Choroid plexus epithelial cell (primary cell): ENCODE measurements around the gene ATP6V1E1.

Experiments used
- DNase-seq: peaks from one replicate; pipeline ENCODE4 v3.0.0-alpha.2; 2010; ENCODE audit warnings: low read depth
- H3K4me3 ChIP-seq: 2 replicates; pipeline ENCODE4 v1.5.1; 2011; ENCODE audit warnings: low read depth, mild to moderate bottlenecking, control low read depth, low read length, moderate library complexity
- TF ChIP-seq, protein P1 (sequence below): conservative IDR thresholded peaks from 2 replicates; pipeline ENCODE4 v1.5.1; 2011; ENCODE audit warnings: low read depth, mild to moderate bottlenecking, control low read depth, inconsistent platforms, low read length, moderate library complexity

The ATP6V1E1 gene

GRCh38 chr22:17633998-17634323, 5.4 kb upstream of the ATP6V1E1 start:
- TF ChIP-seq, protein P1, sequence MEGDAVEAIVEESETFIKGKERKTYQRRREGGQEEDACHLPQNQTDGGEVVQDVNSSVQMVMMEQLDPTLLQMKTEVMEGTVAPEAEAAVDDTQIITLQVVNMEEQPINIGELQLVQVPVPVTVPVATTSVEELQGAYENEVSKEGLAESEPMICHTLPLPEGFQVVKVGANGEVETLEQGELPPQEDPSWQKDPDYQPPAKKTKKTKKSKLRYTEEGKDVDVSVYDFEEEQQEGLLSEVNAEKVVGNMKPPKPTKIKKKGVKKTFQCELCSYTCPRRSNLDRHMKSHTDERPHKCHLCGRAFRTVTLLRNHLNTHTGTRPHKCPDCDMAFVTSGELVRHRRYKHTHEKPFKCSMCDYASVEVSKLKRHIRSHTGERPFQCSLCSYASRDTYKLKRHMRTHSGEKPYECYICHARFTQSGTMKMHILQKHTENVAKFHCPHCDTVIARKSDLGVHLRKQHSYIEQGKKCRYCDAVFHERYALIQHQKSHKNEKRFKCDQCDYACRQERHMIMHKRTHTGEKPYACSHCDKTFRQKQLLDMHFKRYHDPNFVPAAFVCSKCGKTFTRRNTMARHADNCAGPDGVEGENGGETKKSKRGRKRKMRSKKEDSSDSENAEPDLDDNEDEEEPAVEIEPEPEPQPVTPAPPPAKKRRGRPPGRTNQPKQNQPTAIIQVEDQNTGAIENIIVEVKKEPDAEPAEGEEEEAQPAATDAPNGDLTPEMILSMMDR = no peak
- no peak for DNase-seq
- no peak overlapping the region for H3K4me3 ChIP-seq

- DNase-seq = peak; percentile 89
- TF ChIP-seq, protein P1 = no peak
- H3K4me3 ChIP-seq = no peak overlapping the region
Observed at GRCh38 chr22:17633217-17633997, 4.9 kb upstream of the ATP6V1E1 start.

- DNase-seq = no peak
- TF ChIP-seq, protein P1 = no peak
- no peak overlapping the region for H3K4me3 ChIP-seq
Observed at GRCh38 chr22:17631076-17631565, 2.6 kb upstream of the ATP6V1E1 start.

DNA sequence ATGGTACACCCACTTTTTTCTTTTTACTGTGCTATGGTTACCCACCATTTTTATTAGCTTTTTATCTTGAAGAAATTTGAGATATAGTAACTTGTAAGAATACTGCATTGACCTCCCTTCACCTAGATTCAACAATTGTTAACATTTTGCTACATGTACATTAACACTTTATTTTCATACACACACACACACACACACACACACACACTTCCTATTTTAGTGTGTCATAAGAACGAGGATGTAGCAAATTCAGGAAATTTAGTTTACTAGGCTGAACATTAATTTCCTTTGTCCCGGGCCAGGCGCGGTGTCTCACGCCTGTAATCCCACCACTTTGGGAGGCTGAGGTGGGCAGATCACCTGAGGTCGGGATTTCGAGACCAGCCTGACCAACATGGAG, 1.1 kb upstream of the ATP6V1E1 start:
- H3K4me3 ChIP-seq = no peak overlapping the region
- no peak for DNase-seq
- TF ChIP-seq, protein P1 = no peak

GRCh38 chr22:17629173-17629489, 582 bp upstream of the ATP6V1E1 start:
- TF ChIP-seq, protein P1 = no peak
- no peak for DNase-seq
- peak overlapping the region; percentile 81 for H3K4me3 ChIP-seq

- H3K4me3 ChIP-seq = peak overlapping the region; percentile 81
- no peak for DNase-seq
- TF ChIP-seq, protein P1 = no peak
Observed at GRCh38 chr22:17627961-17628405, 566 bp downstream of the ATP6V1E1 start.

- no peak for DNase-seq
- no peak overlapping the region for H3K4me3 ChIP-seq
- TF ChIP-seq, protein P1 = no peak
Observed at GRCh38 chr22:17613280-17613679, 15.3 kb downstream of the ATP6V1E1 start.
